Muscle layer of duodenum (tissue), 2 donors: Measurements from ENCODE around the gene C8G.

Source experiments
- H3K27ac ChIP-seq: one replicate; pipeline ENCODE4 v1.7.0; 2013; ENCODE audit warnings: mild to moderate bottlenecking, low read length
- H3K27me3 ChIP-seq: one replicate; pipeline ENCODE4 v1.7.0; 2013; ENCODE audit warnings: low read depth, mild to moderate bottlenecking, control low read depth, low read length
- H3K36me3 ChIP-seq, 2 donors: one replicate each; pipeline ENCODE4 v1.7.0; 2013; ENCODE audit warnings: low read length in 2 of 2, control low read depth in 1 of 2, mild to moderate bottlenecking in 1 of 2; ENCODE audit not compliant: insufficient read depth in 2 of 2, control insufficient read depth in 1 of 2
- H3K4me1 ChIP-seq, 2 donors: one replicate each; pipeline ENCODE4 v1.7.0; 2013; ENCODE audit warnings: low read length in 2 of 2, mild to moderate bottlenecking in 2 of 2, control low read depth in 1 of 2, moderate library complexity in 1 of 2; ENCODE audit not compliant: insufficient read depth in 2 of 2, control insufficient read depth in 1 of 2
- H3K4me3 ChIP-seq, 2 donors: one replicate each; pipeline ENCODE4 v1.7.0; 2013; ENCODE audit warnings: low read length in 2 of 2, low read depth in 1 of 2, mild to moderate bottlenecking in 1 of 2
- H3K9me3 ChIP-seq, 2 donors: one replicate each; pipeline ENCODE4 v1.7.0; 2013; ENCODE audit warnings: low read length in 2 of 2, control low read depth in 1 of 2, mild to moderate bottlenecking in 1 of 2; ENCODE audit not compliant: control insufficient read depth in 1 of 2
- donor health status: healthy.

Gene C8G

DNA sequence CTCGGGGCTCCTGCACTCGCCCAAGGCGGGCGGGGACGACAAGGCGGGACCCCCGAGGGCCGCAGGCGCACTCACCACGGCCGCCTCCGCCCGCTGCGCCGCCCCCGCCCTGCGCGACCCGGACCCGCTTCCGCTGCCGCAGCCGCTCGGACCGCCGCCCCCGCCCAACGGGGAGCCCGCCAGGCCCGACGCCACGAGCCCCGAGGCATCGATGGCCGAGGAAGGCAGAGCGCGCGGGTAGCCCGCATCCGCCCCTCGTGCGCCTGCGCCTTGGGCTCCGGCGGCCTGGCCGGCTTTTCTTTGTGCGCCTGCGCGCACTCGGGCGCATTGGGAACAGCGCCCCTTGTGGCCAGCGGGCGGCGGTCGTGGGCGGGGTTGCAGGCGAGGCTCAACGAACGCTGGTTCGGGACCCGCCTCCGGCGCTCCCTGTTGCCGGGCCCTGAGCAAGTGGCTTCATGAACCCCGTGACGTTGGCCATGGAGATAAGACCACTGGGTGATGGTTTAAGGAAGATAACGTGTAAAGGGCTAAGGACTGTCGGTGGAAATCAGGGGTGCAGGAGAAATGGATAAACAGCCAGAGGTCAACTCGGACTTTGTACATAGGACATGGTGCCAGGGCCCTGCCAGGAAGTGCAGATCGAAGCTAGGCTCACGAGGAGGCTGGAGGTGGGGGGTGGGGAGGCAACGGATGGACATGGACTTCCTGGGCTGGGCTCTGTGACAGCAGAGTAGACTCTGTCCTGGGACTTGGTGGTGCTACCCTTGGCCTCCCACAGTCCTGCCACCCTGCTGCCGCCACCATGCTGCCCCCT is at the start of gene C8G, which contains the start of gene FBXW5:
Gene C8G (plus strand): TSS at position 725 of the 814 bp plus-strand sequence. CDS start 78 bp downstream, at position 803.
Gene FBXW5 (minus strand): TSS at position 220 of the 814 bp plus-strand sequence. CDS start 655 bp downstream, outside the sequence.
- Histone ChIP-seq H3K36me3 (peaks cover 12 to 34% of the 10 kb centered on the region in 2 donors), H3K27me3 (no peaks in the 10 kb centered on the region), H3K27ac (peak within 1 kb of the TSS; percentile 23), H3K4me1 (peaks cover 0 to 20% of the 10 kb centered on the region in 2 donors), H3K9me3 (no peaks in the 10 kb centered on the region), H3K4me3 (peak within 1 kb of the TSS; percentile 56 to 95)

DNA sequence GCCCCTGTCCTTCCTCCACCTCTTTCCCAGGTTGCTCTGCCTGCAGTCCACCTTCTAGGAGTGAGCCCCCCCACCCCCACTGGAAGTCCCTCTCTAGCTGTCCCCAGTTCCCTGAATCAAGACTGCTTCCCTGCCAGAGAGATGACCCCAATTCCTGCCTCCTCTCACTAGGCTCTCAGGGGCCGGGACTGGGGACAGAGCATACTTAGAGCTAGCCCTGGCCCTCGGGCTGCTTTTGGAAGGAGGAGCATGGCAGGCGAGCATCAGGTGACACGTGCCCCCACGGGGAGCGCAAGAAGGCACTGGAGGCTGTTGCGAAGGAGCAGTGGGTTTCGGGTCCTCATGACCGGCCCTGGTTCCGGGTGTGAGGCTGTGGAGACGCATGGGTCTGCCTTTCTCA is 49.0 kb upstream of the C8G start:
- H3K4me3 ChIP-seq: no peak overlapping the region

DNA sequence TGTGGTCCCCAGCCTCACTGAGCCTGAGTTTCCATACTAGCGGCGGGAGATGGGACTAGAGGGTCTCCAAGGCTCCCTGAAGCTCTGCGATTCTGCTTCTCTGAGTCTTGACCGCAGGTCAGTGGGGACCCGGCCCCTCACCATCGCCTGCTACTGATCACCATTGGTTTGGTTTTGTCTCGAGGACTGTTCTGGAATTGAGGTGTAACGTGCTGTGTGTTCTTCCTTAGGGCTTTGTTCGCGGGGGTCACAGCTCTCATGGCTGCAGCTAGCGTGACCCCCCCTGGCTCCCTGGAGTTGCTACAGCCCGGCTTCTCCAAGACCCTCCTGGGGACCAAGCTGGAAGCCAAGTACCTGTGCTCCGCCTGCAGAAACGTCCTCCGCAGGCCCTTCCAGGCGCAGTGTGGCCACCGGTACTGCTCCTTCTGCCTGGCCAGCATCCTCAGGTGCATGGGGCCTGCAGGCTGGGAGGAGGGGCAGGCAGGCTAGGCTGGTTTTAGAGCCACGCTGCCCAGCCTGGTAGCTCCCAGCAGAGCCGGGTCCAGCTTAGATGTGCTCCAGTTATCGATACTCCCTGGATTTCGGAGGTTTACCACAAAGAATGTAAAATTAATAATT is 46.5 kb upstream of the C8G start:
- H3K27ac ChIP-seq: no peak overlapping the region
- H3K27me3 ChIP-seq: no peaks in the 10 kb centered on the region
- H3K9me3 ChIP-seq: no peaks in the 10 kb centered on the region
- H3K4me1 ChIP-seq: peaks cover 21 to 27% of the 10 kb centered on the region in 2 donors
- H3K36me3 ChIP-seq: peaks cover 12 to 29% of the 10 kb centered on the region in 2 donors
- no peak overlapping the region for H3K4me3 ChIP-seq

More for the DNA sequence above, 49.0 kb upstream of the C8G start:
- Histone ChIP-seq H3K9me3 (no peaks in the 10 kb centered on the region), H3K4me1 (peaks cover 2 to 7% of the 10 kb centered on the region in 2 donors), H3K27ac (no peak overlapping the region), H3K36me3 (peaks cover 12 to 26% of the 10 kb centered on the region in 2 donors), H3K27me3 (no peaks in the 10 kb centered on the region)

DNA sequence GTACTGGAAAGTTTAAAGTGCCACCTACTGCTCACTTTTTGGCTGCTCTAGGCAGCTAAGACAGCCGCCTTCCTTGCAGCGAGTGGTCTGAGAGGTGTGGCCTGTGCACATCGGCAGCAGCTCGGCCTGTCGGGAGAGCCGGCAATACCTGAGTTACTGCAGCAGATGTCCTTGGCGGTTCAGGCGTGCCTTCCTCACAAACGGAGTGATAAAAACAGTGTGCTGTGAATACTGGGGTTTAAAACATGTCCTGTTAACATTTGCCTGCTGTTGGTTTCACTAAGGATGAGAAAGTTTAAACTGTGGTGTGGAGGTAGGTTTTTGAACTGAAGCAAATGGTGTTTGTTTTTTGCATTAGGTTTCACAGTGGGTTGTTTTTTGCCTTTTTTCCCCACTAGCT is 45.8 kb upstream of the C8G start:
- H3K27ac ChIP-seq: no peak overlapping the region
- H3K27me3 ChIP-seq: no peaks in the 10 kb centered on the region
- peaks cover 12 to 29% of the 10 kb centered on the region in 2 donors for H3K36me3 ChIP-seq
- no peaks in the 10 kb centered on the region for H3K9me3 ChIP-seq
- peaks cover 21 to 30% of the 10 kb centered on the region in 2 donors for H3K4me1 ChIP-seq
- H3K4me3 ChIP-seq: no peak overlapping the region

DNA sequence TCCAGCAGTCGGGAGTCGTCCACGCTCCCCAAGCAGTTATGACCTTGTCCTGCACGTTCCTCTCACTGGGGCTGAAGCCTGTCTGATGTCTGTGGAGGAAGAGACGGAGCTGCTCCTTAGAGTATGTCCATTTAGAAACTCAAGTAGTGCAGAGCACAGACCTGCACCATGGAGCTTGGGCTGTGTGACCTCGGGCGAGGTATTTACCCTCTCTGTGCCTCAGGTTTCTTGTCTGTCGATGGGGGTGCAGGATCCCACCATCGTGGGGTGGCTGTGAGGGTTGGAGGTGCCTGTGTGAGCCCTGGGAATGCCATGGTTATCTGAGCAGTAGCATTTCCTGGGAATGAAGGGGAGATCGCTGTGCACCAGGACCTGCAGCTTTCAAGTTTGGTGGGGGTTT is 44.5 kb upstream of the C8G start:
- Histone ChIP-seq H3K4me1 (peaks cover 21 to 30% of the 10 kb centered on the region in 2 donors), H3K27ac (no peak overlapping the region), H3K9me3 (no peaks in the 10 kb centered on the region), H3K4me3 (no peak overlapping the region), H3K36me3 (peaks cover 12 to 22% of the 10 kb centered on the region in 2 donors), H3K27me3 (no peaks in the 10 kb centered on the region)

DNA sequence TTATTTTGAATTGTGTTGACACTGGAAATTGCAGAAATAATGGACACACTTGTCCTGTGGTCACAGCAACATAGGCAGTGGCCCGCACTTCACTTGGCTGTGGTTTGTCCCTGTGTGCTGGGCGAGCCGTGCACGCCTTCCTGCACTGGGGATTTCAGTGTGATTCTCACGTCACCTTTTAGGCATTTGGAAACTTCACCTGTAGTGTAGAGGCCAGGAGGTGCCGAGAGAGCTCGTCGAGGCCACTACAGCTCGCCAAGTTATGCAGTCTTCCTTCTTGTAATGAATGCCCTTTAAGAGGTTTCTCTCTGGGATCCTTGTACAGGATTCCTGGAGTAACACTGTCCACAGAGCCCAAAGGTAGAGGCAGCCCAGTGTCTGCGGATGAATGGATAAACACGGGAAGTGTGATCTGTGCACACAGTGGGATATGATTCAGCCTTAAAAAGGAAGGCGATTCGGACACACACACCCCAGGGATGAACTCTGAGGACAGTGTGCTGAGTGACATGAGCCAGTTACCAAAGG is 44.0 kb upstream of the C8G start:
- no peak overlapping the region for H3K4me3 ChIP-seq
- peak overlapping the region; percentile 93 for H3K27ac ChIP-seq

DNA sequence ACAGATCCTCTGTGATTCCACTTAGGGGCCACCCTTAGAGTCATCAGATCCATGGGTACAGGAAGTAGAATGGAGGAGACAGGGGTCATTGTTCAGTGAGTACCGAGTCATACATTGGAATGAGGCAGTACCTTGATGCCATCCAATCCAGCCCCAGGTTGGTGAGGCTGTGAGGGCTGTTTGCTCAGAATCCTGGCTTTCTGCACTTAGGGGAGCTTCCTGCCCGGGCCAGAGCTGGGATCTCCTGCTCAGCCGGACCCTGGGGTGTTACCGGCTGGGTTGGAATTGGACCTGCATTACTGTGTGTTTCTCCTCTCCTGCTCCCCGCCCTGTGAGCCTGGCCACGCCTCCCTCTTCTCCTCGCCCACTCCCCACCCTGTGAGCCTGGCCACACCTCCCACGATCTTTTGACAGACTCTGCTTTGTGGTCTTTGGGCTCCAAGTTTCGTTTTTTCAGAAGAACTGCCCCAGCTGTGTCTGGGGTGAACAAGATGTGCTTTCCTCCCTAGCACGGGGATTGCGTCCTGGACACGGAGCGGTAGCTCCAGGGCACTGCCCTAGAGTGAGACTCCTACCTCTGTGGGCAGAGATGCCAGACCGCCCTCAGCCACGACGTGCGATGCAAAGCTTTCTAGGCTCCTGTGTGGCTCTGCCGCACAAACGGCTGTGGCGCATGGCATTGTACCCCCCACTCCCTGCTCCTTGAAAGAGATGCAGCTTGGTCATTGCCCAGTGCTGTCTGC is 43.4 kb upstream of the C8G start:
- H3K27me3 ChIP-seq: no peaks in the 10 kb centered on the region
- H3K4me1 ChIP-seq: peaks cover 21 to 30% of the 10 kb centered on the region in 2 donors
- no peaks in the 10 kb centered on the region for H3K9me3 ChIP-seq
- H3K27ac ChIP-seq: peak overlapping the region; percentile 93
- H3K36me3 ChIP-seq: peaks cover 12 to 22% of the 10 kb centered on the region in 2 donors
- peak overlapping the region; percentile 42 to 45 for H3K4me3 ChIP-seq

More for the DNA sequence above, 44.0 kb upstream of the C8G start:
- Histone ChIP-seq H3K9me3 (no peaks in the 10 kb centered on the region), H3K4me1 (peaks cover 21 to 30% of the 10 kb centered on the region in 2 donors), H3K27me3 (no peaks in the 10 kb centered on the region), H3K36me3 (peaks cover 12 to 22% of the 10 kb centered on the region in 2 donors)

DNA sequence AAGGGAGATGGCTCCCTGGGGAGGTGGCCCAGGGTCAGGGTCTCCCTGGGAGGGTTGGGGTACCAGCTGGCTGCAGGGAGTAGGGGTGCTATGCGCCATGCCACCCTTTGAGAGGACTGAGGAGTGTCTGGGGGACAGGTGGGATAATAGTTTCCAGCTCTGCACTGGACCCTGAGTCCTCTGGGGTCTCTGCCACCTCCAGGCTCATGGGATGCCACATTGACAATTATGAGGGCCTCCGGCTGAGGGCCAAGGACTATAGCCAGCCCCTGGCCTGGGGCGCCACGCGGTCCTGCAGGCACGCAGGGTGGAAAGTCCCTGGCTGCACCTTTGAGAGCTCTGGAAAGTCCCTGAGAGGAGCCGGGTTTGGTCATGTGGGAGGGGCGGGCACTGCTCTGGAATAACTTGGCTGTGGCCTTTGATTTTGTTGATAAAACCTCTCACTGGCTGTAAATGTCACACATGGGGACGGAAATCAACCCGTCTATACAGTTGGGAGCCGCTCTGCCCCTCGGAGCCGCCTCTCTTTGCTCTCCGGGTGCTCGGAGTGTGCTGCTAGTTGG is 42.7 kb upstream of the C8G start:
- Histone ChIP-seq H3K4me3 (peak overlapping the region; percentile 42 to 45), H3K27ac (peak overlapping the region; percentile 93), H3K4me1 (peaks cover 21 to 30% of the 10 kb centered on the region in 2 donors), H3K27me3 (no peaks in the 10 kb centered on the region), H3K9me3 (no peaks in the 10 kb centered on the region), H3K36me3 (peaks cover 12 to 22% of the 10 kb centered on the region in 2 donors)

DNA sequence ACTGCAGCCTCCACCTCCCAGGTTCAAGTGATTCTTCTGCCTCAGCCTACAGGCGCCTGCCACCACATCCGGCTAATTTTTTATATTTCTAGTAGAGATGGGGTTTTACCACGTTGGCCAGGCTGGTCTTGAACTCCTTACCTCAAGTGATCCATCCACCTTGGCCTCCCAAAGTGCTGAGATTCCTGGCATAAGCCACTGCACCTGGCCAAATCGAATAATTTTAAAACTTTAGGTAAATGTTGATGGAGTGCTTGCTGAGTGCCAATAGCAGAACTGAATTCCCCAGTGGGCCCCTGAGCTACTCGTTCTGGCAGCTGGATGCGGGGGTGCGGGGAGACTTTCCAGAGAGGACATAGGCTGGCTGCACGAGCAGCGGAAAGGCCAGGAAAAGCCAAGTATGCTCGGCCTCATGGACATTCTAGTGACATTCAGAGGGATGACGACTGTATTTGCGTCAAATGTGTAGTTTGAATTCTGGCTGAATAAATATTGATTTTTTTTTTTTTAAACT is 41.9 kb upstream of the C8G start:
- peaks cover 21 to 30% of the 10 kb centered on the region in 2 donors for H3K4me1 ChIP-seq
- H3K36me3 ChIP-seq: peaks cover 12 to 27% of the 10 kb centered on the region in 2 donors
- H3K27ac ChIP-seq: peak overlapping the region; percentile 93

DNA sequence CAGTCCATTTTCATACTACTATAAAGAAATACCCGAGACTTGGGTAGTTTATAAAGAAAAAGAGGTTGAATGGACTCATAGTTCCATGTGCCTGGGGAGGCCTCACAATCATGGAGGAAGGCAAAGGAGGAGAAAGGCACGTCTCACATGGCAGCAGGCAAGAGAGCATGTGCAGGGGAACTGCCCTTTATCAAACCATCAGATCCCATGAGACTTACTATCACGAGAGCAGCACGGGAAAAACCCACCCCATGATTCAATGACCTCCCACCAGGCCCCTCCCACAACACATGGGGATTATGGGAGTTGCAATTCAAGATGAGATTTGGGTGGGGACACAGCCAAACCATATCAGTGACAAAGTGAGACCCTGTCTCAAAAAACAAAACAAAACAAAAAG is 38.8 kb upstream of the C8G start:
- H3K27me3 ChIP-seq: no peaks in the 10 kb centered on the region
- no peak overlapping the region for H3K4me3 ChIP-seq
- H3K27ac ChIP-seq: no peak overlapping the region
- H3K9me3 ChIP-seq: no peaks in the 10 kb centered on the region
- peaks cover 0 to 21% of the 10 kb centered on the region in 2 donors for H3K36me3 ChIP-seq
- peaks cover 14 to 25% of the 10 kb centered on the region in 2 donors for H3K4me1 ChIP-seq

More for the DNA sequence above, 41.9 kb upstream of the C8G start:
- Histone ChIP-seq H3K9me3 (no peaks in the 10 kb centered on the region), H3K27me3 (no peaks in the 10 kb centered on the region), H3K4me3 (no peak overlapping the region)
